Stimulated activated CD4-positive, alpha-beta T cell treated with anti-CD3 and anti-CD28 coated beads, Interleukin-4, amount 100 ng/mL, for 4 hours (primary cell): ENCODE results near the gene SLC16A7.
A peak's percentile ranks its signal among the peaks of the same experiment; 100 is the strongest.
"Not testable (repeated sequence)": the region's sequence is repeated elsewhere in the genome, so short reads cannot be mapped to it uniquely, and the experiment has no call there.

Source experiments
- DNase-seq, 2 experiments: peaks; one replicate each; pipeline ENCODE4 v3.0.0-alpha.2; 2020

The SLC16A7 gene, protein sequence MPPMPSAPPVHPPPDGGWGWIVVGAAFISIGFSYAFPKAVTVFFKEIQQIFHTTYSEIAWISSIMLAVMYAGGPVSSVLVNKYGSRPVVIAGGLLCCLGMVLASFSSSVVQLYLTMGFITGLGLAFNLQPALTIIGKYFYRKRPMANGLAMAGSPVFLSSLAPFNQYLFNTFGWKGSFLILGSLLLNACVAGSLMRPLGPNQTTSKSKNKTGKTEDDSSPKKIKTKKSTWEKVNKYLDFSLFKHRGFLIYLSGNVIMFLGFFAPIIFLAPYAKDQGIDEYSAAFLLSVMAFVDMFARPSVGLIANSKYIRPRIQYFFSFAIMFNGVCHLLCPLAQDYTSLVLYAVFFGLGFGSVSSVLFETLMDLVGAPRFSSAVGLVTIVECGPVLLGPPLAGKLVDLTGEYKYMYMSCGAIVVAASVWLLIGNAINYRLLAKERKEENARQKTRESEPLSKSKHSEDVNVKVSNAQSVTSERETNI

GRCh38 chr12:59595883-59596540, at the start of gene SLC16A7:
Gene SLC16A7, plus strand, starts transcription at chr12:59596029. Its CDS starts 108,773 bp downstream, at chr12:59704802.
- peak; percentile 81 to 84 for DNase-seq

DNA sequence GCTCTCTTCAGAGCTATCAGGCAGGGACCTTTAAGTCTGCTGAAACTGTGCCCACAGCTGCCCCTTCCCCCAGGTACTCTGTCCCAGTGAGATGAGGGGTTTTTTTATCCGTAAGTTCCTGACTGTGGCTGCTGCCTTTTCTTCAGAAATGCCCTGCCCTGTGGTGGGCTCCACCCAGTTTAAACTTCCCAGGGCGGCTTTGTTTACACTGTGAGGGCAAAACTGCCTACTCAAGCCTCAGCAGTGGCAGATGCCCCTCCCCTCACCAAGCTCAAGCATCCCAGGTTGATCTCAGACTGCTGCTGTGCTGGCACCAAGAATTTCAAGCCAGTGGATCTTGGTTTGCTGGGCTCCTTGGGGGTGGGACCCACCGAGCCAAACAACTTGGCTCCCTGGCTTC, 46.9 kb upstream of the SLC16A7 start:
- no peak for DNase-seq

DNA sequence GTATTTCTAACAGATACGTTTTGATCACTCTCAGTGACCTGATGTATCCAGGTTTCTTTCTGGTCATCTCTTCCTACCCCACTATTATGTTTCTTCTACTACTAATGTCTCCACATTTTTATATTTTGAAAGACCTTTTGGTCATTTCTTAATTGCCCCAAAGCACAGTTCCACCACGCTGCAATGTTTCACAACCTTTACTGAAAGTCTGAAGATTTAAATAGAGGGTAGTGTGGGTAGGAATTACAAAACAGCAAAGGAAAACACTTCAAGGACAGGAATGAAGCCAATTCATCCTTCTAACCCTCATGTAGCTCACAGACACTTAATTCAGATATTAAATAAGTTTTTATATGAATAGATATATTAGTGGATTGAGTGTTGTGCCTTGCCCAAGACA, 36.1 kb upstream of the SLC16A7 start:
- DNase-seq: no peak

GRCh38 chr12:59570145-59570544, 25.7 kb upstream of the SLC16A7 start:
- DNase-seq: no peak

DNA sequence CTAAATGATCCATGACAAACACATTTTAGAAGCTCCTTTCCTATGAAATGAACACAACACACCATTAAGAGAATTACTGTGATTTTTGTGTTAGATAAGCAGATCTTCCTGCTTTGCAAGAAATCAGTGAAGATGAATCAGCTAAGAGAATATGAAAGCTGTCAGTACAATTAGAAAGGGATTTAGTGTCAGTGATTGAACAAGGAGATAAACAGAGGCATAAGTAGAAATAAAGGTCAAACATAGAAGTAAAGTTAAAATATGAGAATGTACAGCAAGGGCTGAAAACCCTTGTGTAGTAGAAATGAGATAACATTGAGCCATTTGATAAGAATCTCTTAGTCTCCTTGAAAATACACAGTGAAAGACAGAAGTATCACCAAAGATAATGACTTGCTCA, 21.4 kb upstream of the SLC16A7 start:
- no peak for DNase-seq

DNA sequence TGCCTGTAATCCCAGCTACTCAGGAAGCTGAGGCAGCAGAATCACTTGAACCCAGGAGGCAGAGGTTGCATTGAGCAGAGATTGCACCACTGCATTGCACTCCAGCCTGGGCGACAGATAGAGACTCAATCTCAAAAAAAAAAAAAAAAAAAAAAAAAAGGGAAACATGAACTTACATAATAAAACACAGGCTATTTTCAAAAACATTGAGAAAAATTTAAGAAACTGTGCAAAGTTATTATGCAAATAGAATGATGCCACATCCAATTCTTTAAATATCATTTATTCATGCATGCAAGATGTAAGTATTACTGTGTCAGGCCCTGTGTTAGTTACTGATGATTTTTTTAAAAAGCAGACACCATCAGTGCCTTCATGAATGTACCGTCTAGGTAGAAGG, 20.0 kb upstream of the SLC16A7 start:
- DNase-seq: no peak

GRCh38 chr12:59578254-59578653, 17.6 kb upstream of the SLC16A7 start:
- DNase-seq: no peak

GRCh38 chr12:59579631-59580030, 16.2 kb upstream of the SLC16A7 start:
- DNase-seq: no peak

GRCh38 chr12:59580050-59580449, 15.8 kb upstream of the SLC16A7 start:
- no peak for DNase-seq

- DNase-seq: no peak
Observed at GRCh38 chr12:59583003-59583712, 12.7 kb upstream of the SLC16A7 start.

DNA sequence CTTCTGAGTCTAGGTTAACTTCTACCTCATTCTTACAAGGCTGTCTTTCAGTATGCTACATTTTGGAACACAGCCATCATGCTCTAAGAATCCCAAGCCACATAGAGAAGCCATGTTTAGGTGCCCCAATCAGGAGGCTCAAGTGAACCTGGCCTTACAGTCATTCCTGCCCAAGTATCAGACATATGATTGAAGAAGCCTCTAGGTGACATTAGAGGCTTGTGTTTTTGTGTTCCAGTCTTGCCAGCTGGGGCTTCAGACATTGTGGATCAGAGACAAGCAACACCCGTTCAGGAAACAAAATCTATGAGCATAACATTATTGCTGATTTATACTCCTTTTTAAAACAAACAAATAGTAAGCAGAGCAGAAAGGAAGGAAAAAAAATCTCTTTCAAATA, 8.1 kb upstream of the SLC16A7 start:
- no peak for DNase-seq

DNA sequence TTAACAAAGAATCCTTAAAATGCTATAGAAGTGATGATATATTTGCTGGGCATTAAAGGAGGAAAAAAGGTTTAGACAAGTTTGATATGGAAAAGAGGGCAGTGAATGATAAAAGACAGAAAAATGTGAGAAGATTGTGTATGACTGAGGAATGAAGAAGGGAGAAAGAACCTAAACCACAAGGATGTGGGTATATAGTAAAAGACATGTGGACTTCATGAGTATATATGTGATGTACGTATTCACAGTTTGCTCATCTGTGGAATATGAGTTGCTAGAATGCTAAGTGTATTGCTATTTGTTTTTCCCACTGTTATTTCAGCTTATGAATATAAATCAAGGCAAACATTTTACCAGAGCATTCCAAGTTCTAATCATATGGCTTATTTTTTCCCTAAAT, 2.1 kb upstream of the SLC16A7 start:
- DNase-seq: no peak

- no peak for DNase-seq
Observed at GRCh38 chr12:59594943-59595500, 807 bp upstream of the SLC16A7 start.

DNA sequence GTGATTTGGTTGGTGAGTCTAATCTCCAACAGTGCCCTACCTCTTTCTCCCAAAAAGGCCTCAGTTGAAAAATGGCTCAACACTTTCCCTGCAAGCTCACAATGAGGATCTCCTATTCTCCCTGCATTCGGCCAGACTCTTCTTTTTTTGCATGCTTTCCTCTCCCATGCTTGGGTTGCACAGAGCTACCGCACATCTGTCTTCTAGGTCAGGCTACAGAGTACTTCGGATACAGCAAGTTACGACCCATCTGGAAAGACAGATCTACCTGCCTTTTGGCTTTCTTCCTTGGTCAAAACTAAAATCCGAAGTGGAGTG, 305 bp upstream of the SLC16A7 start:
- no peak for DNase-seq

DNA sequence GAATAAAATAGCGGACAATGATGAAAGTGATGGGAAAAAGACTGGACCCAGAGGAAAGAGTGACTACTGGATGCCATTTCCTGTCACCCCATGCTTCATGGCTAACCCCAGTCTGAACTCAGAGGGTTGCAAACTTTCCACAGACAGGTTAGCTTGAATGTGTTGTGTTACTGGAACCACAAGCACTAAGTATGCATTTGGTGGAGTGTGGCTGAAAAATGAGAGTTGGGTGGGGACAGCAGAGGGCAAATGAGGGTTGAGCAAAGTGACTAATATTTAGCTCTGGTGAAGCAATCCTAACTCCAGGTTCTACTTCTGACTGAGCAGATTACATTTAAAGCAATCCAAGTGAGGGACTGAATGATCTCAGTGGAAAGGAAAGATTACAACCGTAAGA, 1.6 kb downstream of the SLC16A7 start:
- peak; percentile 30 to 75 for DNase-seq

DNA sequence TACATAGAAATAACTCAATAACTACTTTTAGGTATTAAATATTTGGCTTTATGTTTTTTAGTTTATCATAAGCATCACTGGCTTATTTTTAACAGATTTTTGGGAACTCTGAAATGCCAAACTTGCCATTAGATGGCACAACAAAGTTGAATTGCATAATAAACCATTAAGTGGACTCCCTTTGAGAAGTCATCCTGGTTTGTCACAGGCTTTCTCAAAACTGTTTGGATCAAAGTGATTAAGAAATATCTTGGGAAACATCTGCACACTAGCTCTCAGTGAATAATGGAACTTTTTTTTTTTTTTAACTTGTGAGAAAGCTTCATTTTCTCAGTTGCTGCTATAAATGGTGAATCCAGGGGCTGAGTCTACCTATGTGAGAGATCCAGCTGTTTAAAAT, 4.3 kb downstream of the SLC16A7 start:
- no peak for DNase-seq

- no peak for DNase-seq
Observed at GRCh38 chr12:59603754-59604153, 7.9 kb downstream of the SLC16A7 start.

GRCh38 chr12:59612823-59613434, 17.1 kb downstream of the SLC16A7 start:
- DNase-seq: not testable (repeated sequence)

DNA sequence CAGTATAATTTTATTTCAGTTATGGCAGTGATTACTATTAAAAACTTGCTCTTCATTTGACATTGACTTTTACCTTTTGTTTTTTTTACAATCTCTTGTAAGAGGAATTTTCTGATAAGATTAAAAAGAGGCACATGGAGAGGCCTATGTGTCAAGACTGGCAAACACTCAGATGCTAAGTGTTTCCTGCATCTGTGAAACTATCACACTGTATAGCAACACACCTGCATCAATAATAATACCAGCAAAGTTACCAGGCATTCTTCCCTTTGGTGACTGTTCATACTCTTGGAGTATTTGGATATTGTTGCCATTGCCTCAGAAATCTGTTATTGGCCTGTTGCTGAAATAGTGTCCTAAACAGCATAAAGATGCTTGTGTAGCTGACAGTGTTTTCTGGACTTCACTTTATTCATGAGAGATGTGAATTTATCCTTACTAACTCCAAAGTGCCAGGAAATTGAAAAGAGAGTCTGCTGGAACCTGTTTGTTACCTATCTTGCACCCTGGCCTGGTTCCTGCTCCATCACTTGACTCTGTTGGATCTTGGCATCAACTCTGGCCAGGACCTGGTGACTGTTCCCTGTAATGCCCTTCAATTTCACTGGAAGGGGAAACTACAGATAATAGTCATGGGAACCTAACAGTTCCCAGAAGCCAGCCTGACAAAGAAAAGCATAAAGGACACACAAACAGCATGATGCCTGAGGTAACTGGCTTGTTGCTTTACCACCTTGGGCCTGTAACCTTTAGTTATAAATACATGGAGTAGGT, 19.8 kb downstream of the SLC16A7 start:
- DNase-seq: no peak

DNA sequence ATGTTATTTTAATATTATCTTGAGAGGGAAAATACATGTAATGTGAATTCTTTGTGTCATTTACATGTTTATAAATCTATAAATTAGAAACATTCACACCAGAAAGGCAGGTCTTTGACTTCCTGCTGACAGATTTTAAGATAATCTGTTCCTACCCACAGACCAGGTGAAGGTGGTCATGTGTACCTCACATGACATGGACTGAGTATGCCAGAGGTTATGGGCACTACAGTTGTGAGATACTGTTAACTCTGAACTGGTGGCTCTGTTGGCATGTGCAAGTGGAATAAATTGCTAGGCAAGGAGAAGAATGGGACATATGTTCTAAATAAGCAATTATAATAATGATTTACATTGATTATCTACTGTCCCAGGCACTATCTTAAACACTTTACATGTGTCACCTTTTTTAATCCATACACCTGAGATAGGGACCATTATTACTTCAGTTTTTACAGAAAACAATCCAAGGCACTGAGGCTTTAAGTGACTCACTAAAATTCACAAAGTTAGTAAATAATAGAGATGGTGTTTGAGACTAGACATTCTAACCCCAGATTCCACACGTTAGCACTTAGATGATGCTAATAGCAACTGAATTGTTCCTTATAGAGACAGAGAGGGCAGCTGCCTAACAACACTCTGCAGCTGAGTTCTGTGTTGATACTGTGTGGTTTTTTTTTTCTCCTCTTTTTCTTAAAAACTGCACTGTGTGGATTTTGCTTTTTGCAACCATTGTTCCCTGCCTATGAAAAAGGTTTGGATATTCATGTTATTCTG, 23.8 kb downstream of the SLC16A7 start:
- DNase-seq: no peak

DNA sequence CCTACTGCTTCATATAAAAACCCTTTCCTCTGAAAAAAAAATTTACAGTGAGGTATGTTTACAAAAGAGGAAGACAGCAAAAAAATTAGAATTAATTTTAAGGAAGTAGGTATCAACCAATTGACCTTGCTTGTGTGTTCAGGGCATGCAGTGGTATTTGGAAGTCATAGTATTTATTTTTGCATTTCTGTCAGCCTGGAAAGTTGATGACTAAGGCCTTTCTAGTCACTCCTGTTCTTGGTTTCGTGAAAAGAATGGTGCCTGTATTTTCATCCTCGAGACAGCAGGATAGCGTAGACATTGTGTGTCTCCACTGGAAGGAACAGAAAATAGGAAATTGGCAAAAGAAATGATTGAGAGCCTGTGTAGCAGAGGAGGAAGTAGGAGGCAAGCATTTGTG, 24.5 kb downstream of the SLC16A7 start:
- no peak for DNase-seq
